Measurements from ENCODE around the gene TRMT2A. TPM values are rescaled to one million over a fixed set of nuclear protein-coding genes. Genes with fewer than 3 reads are reported as not detected.
"Not testable (repeated sequence)": the region's sequence is repeated elsewhere in the genome, so short reads cannot be mapped to it uniquely, and the experiment has no call there.

Gene TRMT2A
- 10 to 100 TPM; 15.1 to 29.7 (median 21.3) TPM for polyA plus RNA-seq (ENCODE audit: low read depth in 6 of 6)

GRCh38 chr22:20116951-20117632 is at the start of gene TRMT2A:
Gene TRMT2A, minus strand, starts transcription at chr22:20117226. Its CDS starts 320 bp downstream, at chr22:20116906.
- no peaks in the 10 kb centered on the region for H3K36me3 Mint-ChIP-seq

DNA sequence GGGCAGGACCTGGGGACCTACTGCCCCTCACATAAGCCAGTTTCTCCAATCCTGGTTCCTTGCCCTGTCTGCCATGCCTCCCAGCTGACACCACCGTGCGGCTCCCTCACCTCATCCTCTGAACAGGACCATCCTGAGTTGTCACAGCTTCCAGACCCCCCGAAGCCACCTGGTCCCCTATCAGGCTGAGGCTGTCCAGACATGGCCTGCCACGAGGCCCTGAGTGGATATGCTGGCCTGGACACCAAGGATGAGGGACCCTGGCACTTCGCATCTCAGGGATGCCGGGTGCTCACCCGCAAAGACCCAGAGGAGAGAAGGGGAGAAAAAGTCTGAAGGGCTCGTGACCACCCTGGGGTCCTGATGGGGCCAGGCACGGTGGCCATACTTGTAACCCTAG is 49.7 kb upstream of the TRMT2A start:
- Mint-ChIP-seq H3K4me3 (no peak overlapping the region), H3K27ac (no peak overlapping the region), H3K36me3 (no peaks in the 10 kb centered on the region), H3K27me3 (no peaks in the 10 kb centered on the region), H3K4me1 (peaks cover 0 to 4% (median 4%) of the 10 kb centered on the region in 3 donors), H3K9me3 (peaks cover 0 to 6% (median 0%) of the 10 kb centered on the region in 7 donors)
- DNase-seq (no peak), ATAC-seq (ENCODE audit: low read depth in 2 of 2) (no peak)

More at GRCh38 chr22:20116951-20117632, at the start of gene TRMT2A:
- peak; percentile 85 to 87 for ATAC-seq (ENCODE audit: low read depth in 2 of 2)
- peak within 1 kb of the TSS; percentile 79 to 95 (median 92) for H3K4me3 Mint-ChIP-seq
- H3K4me1 Mint-ChIP-seq: peaks cover 22 to 44% (median 38%) of the 10 kb centered on the region in 3 donors
- H3K27ac Mint-ChIP-seq: peak within 1 kb of the TSS; percentile 89 to 97 (median 93)
- DNase-seq: peak; percentile 98
- no peaks in the 10 kb centered on the region for H3K27me3 Mint-ChIP-seq
- no peaks in the 10 kb centered on the region for H3K9me3 Mint-ChIP-seq

- no peak for ATAC-seq (ENCODE audit: low read depth in 2 of 2)
- Mint-ChIP-seq H3K27me3 (no peaks in the 10 kb centered on the region), H3K9me3 (peaks cover 0 to 6% (median 0%) of the 10 kb centered on the region in 7 donors), H3K27ac (no peak overlapping the region), H3K4me1 (peaks cover 0 to 4% (median 4%) of the 10 kb centered on the region in 3 donors), H3K36me3 (no peaks in the 10 kb centered on the region), H3K4me3 (no peak overlapping the region)
- no peak for DNase-seq
Observed at GRCh38 chr22:20165913-20166312, 48.9 kb upstream of the TRMT2A start.

DNA sequence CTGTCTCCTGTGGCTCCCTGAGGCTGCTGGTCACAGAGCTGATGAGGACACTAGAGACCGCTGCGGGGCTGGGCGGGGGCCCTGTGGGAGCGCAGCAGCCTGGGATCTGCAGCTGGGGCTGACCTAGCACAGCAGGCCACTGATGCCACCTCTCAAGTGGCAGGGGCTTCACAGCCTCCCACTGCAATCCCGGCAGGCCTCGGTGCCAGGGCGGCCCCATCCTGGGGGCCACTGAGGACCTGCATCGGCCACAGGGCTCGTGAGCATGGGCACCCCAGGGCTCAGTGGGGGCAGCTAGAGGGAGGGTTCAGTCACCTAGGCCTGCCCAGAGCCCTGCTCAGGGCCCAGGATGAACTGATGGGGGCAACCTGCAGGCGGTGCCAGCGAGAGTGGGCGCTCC is 48.4 kb upstream of the TRMT2A start:
- H3K27ac Mint-ChIP-seq: no peak overlapping the region
- H3K4me3 Mint-ChIP-seq: no peak overlapping the region
- H3K27me3 Mint-ChIP-seq: peaks cover 0 to under 1% (median 0%) of the 10 kb centered on the region in 3 donors
- no peak for DNase-seq
- no peaks in the 10 kb centered on the region for H3K36me3 Mint-ChIP-seq
- H3K9me3 Mint-ChIP-seq: peaks cover 0 to 6% (median 0%) of the 10 kb centered on the region in 7 donors
- H3K4me1 Mint-ChIP-seq: peaks cover 0 to 4% (median 4%) of the 10 kb centered on the region in 3 donors
- no peak for ATAC-seq (ENCODE audit: low read depth in 2 of 2)

- no peak for ATAC-seq (ENCODE audit: low read depth in 2 of 2)
- peak overlapping the region in 1 of 8 donors; percentile 61 for H3K4me3 Mint-ChIP-seq
- H3K27me3 Mint-ChIP-seq: peaks cover 0 to 6% (median 0%) of the 10 kb centered on the region in 3 donors
- peaks cover 0 to 4% (median 4%) of the 10 kb centered on the region in 3 donors for H3K4me1 Mint-ChIP-seq
- no peak for DNase-seq
- H3K27ac Mint-ChIP-seq: no peak overlapping the region
- H3K36me3 Mint-ChIP-seq: no peaks in the 10 kb centered on the region
- H3K9me3 Mint-ChIP-seq: peaks cover 0 to 6% (median 0%) of the 10 kb centered on the region in 7 donors
Observed at GRCh38 chr22:20164863-20165262, 47.8 kb upstream of the TRMT2A start.

DNA sequence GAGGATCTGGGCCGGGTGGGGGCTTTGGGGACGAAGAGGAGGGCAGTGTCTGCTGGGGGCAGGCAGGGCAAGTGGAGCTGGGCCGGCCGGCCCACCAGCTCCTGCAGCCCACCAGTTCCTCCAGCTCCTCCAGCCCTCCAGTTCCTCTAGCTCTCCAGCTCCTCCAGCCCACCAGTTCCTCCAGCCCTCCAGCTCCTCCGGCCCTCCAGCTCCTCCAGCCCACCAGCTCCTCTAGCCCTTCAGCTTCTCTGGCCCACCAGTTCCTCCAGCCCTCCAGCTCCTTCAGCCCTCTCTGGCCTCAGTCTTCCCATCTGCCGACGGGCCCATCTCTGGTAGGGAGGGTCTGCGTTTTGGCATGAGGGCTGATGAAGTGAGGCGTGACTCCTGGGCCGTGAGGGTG is 43.0 kb upstream of the TRMT2A start:
- DNase-seq: no peak
- H3K27ac Mint-ChIP-seq: peak overlapping the region in 1 of 6 donors; percentile 78
- H3K4me3 Mint-ChIP-seq: no peak overlapping the region
- H3K4me1 Mint-ChIP-seq: peaks cover 4 to 8% (median 6%) of the 10 kb centered on the region in 3 donors
- no peak for ATAC-seq (ENCODE audit: low read depth in 2 of 2)
- peaks cover 5 to 37% (median 17%) of the 10 kb centered on the region in 3 donors for H3K27me3 Mint-ChIP-seq
- peaks cover 0 to 6% (median 0%) of the 10 kb centered on the region in 7 donors for H3K9me3 Mint-ChIP-seq
- H3K36me3 Mint-ChIP-seq: no peaks in the 10 kb centered on the region

- not testable (repeated sequence) for H3K4me1 Mint-ChIP-seq; DNase-seq; H3K9me3 Mint-ChIP-seq; H3K36me3 Mint-ChIP-seq; H3K4me3 Mint-ChIP-seq; H3K27ac Mint-ChIP-seq; ATAC-seq (ENCODE audit: low read depth in 2 of 2)
- peaks cover 5 to 37% (median 17%) of the 10 kb centered on the region in 3 donors for H3K27me3 Mint-ChIP-seq
Observed at GRCh38 chr22:20159531-20159930, 42.5 kb upstream of the TRMT2A start.

DNA sequence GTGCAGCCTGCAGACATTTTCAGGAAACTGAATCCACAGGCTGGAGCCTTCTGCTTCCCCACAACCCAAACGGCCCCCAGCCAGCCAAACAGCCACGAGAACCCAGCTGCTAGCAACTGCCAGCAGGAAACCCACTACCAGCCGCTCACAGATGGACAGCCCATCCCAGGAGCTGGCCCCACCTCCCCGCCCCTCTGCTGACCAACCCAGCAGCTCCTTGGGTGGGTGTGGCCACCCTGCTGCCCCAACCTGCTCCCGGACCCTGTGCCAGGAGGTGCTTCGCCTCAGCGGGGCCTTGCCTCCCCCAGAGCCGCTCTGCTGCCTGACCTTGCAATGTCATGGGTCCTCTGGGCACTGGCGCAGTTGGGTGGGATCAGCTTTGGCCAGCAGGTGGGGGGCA is 42.0 kb upstream of the TRMT2A start:
- ATAC-seq (ENCODE audit: low read depth in 2 of 2): no peak

DNA sequence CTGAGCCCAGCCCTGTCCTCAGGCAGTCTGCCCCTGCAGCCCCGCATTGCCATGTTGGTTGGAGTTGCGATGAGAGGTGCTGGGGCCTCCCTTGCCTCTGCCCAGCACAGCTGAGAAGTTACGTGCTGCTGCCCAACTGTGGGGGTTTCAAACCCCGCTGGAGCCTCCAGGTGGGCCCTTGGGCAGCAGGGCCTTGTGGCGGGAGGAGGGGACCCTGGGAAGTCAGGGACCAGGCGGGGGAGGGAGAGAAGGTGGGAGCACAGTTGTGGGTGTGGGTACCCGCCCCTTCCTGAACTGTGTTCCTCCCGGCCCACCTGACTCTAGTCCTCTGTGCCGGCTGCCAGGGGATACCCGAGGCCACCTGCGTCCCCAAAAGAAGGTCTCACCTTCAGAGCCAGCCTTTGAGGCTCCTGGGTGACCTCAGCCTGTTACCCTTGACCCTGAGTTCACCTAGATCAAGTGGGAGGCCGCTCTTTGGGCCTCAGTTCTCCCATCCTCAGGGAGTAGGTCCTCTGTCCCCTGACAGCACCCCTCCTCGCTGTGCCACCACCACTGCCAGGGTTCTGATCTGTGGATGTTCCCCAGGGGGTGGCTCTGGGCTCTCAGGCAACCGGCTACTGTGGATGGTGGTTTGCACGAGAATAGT is 41.5 kb upstream of the TRMT2A start:
- H3K4me1 Mint-ChIP-seq: peaks cover 0 to 6% (median 4%) of the 10 kb centered on the region in 3 donors
- no peak overlapping the region for H3K4me3 Mint-ChIP-seq
- peaks cover 5 to 37% (median 17%) of the 10 kb centered on the region in 3 donors for H3K27me3 Mint-ChIP-seq
- no peak for DNase-seq
- ATAC-seq (ENCODE audit: low read depth in 2 of 2): no peak
- H3K9me3 Mint-ChIP-seq: no peaks in the 10 kb centered on the region
- H3K27ac Mint-ChIP-seq: no peak overlapping the region
- no peaks in the 10 kb centered on the region for H3K36me3 Mint-ChIP-seq

More for the DNA sequence above, 42.0 kb upstream of the TRMT2A start:
- peaks cover 0 to 1% (median 0%) of the 10 kb centered on the region in 7 donors for H3K9me3 Mint-ChIP-seq
- H3K27ac Mint-ChIP-seq: no peak overlapping the region
- H3K4me3 Mint-ChIP-seq: no peak overlapping the region
- peaks cover under 1 to 6% (median 4%) of the 10 kb centered on the region in 3 donors for H3K4me1 Mint-ChIP-seq
- H3K36me3 Mint-ChIP-seq: no peaks in the 10 kb centered on the region
- H3K27me3 Mint-ChIP-seq: peaks cover 5 to 37% (median 17%) of the 10 kb centered on the region in 3 donors
- DNase-seq: no peak

DNA sequence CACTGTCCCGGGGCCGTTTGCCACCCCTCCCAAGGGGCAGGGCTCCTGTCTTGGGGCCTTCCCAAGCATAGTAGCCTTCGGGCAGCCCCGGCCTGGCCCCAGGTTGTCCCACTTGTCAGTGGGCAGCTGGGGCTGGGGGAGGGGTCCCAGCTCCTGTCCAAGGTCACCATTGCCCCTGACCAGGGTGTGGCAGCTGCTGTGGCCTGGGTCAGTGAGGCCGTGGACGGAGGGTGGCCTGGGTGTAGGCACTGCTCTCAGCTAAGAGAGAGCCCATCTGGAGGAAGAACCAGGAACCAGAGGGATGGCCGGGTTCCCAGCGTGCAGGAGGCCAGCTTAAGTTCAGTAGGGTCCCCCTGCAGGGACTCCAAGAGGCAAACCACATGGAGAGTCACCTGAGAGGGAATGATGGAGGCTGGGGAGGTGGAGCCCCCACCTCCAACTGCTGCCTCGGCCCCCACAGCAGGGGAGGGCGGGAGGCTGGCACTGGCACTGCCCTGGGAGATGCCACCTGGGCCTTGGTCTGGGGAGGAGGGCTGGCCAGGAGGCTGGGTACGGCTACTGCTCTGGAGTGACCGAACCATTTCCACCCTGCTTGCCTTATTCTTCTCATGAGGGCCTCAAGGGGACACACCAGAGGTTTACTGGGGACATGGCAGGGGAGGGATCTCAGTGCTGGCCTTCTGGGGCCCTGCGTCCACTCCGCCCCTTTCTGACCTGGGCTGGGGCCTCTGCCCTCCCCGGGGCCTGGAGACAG is 40.6 kb upstream of the TRMT2A start:
- DNase-seq (no peak), ATAC-seq (ENCODE audit: low read depth in 2 of 2) (peak in 1 of 2 donors; percentile 9)
- no peak overlapping the region for H3K27ac Mint-ChIP-seq
- peaks cover 0 to 6% (median 4%) of the 10 kb centered on the region in 3 donors for H3K4me1 Mint-ChIP-seq
- H3K4me3 Mint-ChIP-seq: no peak overlapping the region
- H3K27me3 Mint-ChIP-seq: peaks cover 5 to 37% (median 17%) of the 10 kb centered on the region in 3 donors
- no peaks in the 10 kb centered on the region for H3K36me3 Mint-ChIP-seq
- H3K9me3 Mint-ChIP-seq: no peaks in the 10 kb centered on the region

GRCh38 chr22:20156611-20157429 is 39.8 kb upstream of the TRMT2A start:
- H3K4me1 Mint-ChIP-seq: peaks cover 0 to 6% (median 4%) of the 10 kb centered on the region in 3 donors
- no peaks in the 10 kb centered on the region for H3K36me3 Mint-ChIP-seq
- ATAC-seq (ENCODE audit: low read depth in 2 of 2) (peak; percentile 88 to 90), DNase-seq (peak; percentile 79)
- peaks cover 5 to 37% (median 17%) of the 10 kb centered on the region in 3 donors for H3K27me3 Mint-ChIP-seq
- no peak overlapping the region for H3K4me3 Mint-ChIP-seq
- H3K9me3 Mint-ChIP-seq: no peaks in the 10 kb centered on the region
- H3K27ac Mint-ChIP-seq: peak overlapping the region in 1 of 6 donors; percentile 66

- Mint-ChIP-seq H3K4me1 (peaks cover 1 to 6% (median 4%) of the 10 kb centered on the region in 3 donors), H3K9me3 (no peaks in the 10 kb centered on the region), H3K36me3 (no peaks in the 10 kb centered on the region), H3K4me3 (no peak overlapping the region), H3K27me3 (peaks cover 5 to 37% (median 17%) of the 10 kb centered on the region in 3 donors), H3K27ac (no peak overlapping the region)
- DNase-seq: no peak
- no peak for ATAC-seq (ENCODE audit: low read depth in 2 of 2)
Observed at GRCh38 chr22:20156042-20156389, 39.0 kb upstream of the TRMT2A start.
